H1 (cell line): Measurements from ENCODE around the gene COX5B. TPM values are rescaled to one million over a fixed set of nuclear protein-coding genes. Genes with fewer than 3 reads are reported as not detected.

ENCODE experiments used
- CTCF ChIA-PET: fragments of 300-600 bp; sonication (Branson Sonifier 250); formaldehyde crosslinking; loops from one replicate; lab custom pipeline; 2021; ENCODE audit not compliant: partially characterized antibody; lab: Charles Lee
- POLR2A ChIA-PET: fragments of 300-600 bp; sonication (Branson Sonifier 250); formaldehyde crosslinking; loops from one replicate; lab custom pipeline; 2021; ENCODE audit warnings: inconsistent platforms; ENCODE audit not compliant: partially characterized antibody; lab: Charles Lee
- DNase-seq, 2 experiments: peaks; one replicate each; pipeline versions ENCODE4 v3.0.0 to v3.0.0-alpha.2; 2010 to 2022; ENCODE audit warnings: low spot score in 2 of 2, low read depth in 1 of 2, mixed read lengths in 1 of 2
- FAIRE-seq: peaks from 2 replicates; lab custom pipeline; 2011; peaks lifted over from hg19 to GRCh38; lab: Jason Lieb, UNC
- H2AFZ ChIP-seq: 2 replicates; pipeline ENCODE4 v1.8.1; 2012; ENCODE audit warnings: low read length, inconsistent platforms
- H2AK5ac ChIP-seq: 2 replicates; pipeline ENCODE4 v1.6.1; 2013; ENCODE audit warnings: low read depth, low read length
- H2BK120ac ChIP-seq: replicated peaks from 2 replicates; pipeline ENCODE3; 2013; ENCODE audit warnings: low read depth, low read length, inconsistent platforms
- H2BK12ac ChIP-seq: 2 replicates; pipeline ENCODE4 v1.6.1; 2013; ENCODE audit warnings: low read depth, low read length
- H2BK15ac ChIP-seq: 2 replicates; pipeline ENCODE4 v1.6.1; 2013; ENCODE audit warnings: low read length
- H2BK20ac ChIP-seq: 2 replicates; pipeline ENCODE4 v1.6.1; 2013; ENCODE audit warnings: low read length
- H2BK5ac ChIP-seq: 2 replicates; pipeline ENCODE4 v1.6.1; 2013; ENCODE audit warnings: low read depth, low read length
- H3K14ac ChIP-seq: 2 replicates; pipeline ENCODE4 v1.6.1; 2013; ENCODE audit warnings: inconsistent platforms; ENCODE audit not compliant: insufficient read length
- H3K18ac ChIP-seq: 2 replicates; pipeline ENCODE4 v1.6.1; 2013; ENCODE audit warnings: low read length; ENCODE audit errors: extremely low read depth
- H3K23ac ChIP-seq: 2 replicates; pipeline ENCODE4 v1.6.1; 2013; ENCODE audit warnings: inconsistent platforms; ENCODE audit not compliant: insufficient read length
- H3K23me2 ChIP-seq: 2 replicates; pipeline ENCODE4 v1.6.1; 2013; ENCODE audit warnings: low read depth, low read length
- H3K27ac ChIP-seq: 2 replicates; pipeline ENCODE4 v1.6.1; 2011; ENCODE audit warnings: low read depth, low read length, inconsistent platforms
- H3K27me3 ChIP-seq, 4 experiments: replicated peaks in 1 of 4; 1 replicate in 1 of 4; 2 replicates in 3 of 4; pipeline versions ENCODE4 v1.6.1 to v1.8.1; 2011 to 2013; ENCODE audit warnings: low read length in 3 of 4, mild to moderate bottlenecking in 3 of 4, inconsistent platforms in 2 of 4, mixed read lengths in 2 of 4, moderate library complexity in 1 of 4; ENCODE audit not compliant: control insufficient read depth in 3 of 4, insufficient read depth in 3 of 4; ENCODE audit errors: extremely low read depth in 1 of 4
- H3K36me3 ChIP-seq, 4 experiments: 2 replicates each; pipeline versions ENCODE4 v1.6.1 to v1.8.1; 2011 to 2013; ENCODE audit warnings: mild to moderate bottlenecking in 4 of 4, low read length in 3 of 4, moderate library complexity in 2 of 4, control low read depth in 1 of 4, inconsistent platforms in 1 of 4; ENCODE audit not compliant: insufficient read depth in 4 of 4, control insufficient read depth in 2 of 4
- H3K4ac ChIP-seq: replicated peaks from 2 replicates; pipeline ENCODE3; 2013; ENCODE audit warnings: low read length, low read depth, mixed read lengths, inconsistent platforms; ENCODE audit not compliant: insufficient read length
- H3K4me1 ChIP-seq, 4 experiments: replicated peaks in 1 of 4; 1 replicate in 1 of 4; 2 replicates in 3 of 4; pipeline versions ENCODE4 v1.6.1 to v1.8.1; 2011 to 2013; ENCODE audit warnings: low read length in 3 of 4, inconsistent platforms in 2 of 4, mixed read lengths in 1 of 4; ENCODE audit not compliant: insufficient read depth in 4 of 4, control insufficient read depth in 3 of 4
- H3K4me2 ChIP-seq, 2 experiments: 2 replicates each; pipeline versions ENCODE4 v1.6.1 to v1.8.1; 2011 to 2013; ENCODE audit warnings: low read depth in 2 of 2, low read length in 2 of 2, control low read depth in 1 of 2, inconsistent platforms in 1 of 2, mild to moderate bottlenecking in 1 of 2; ENCODE audit not compliant: insufficient read depth in 1 of 2
- H3K4me3 ChIP-seq, 4 experiments: fragments of 200-600, 300-600 bp in 1 of 4; sonication (generic), shearing (Covaris generic), sonication (Bioruptor Twin) in 1 of 4; 2 replicates each; pipeline versions ENCODE4 v1.5.1 to v1.8.1; 2011 to 2016; ENCODE audit warnings: low read length in 4 of 4, low read depth in 3 of 4, control low read depth in 2 of 4, inconsistent platforms in 2 of 4, mild to moderate bottlenecking in 2 of 4, mixed read lengths in 1 of 4, moderate library complexity in 1 of 4; ENCODE audit not compliant: insufficient read depth in 2 of 4; ENCODE audit errors: extremely low read depth in 1 of 4
- H3K56ac ChIP-seq: replicated peaks from 2 replicates; pipeline ENCODE3; 2013; ENCODE audit warnings: low read depth, mild to moderate bottlenecking, mixed read lengths, low read length, inconsistent platforms; ENCODE audit not compliant: insufficient read length
- H3K79me1 ChIP-seq: 2 replicates; pipeline ENCODE4 v1.6.1; 2013; ENCODE audit warnings: low read depth, low read length, control low read depth
- H3K79me2 ChIP-seq, 2 experiments: 2 replicates each; pipeline versions ENCODE4 v1.6.1 to v1.8.1; 2012 to 2013; ENCODE audit warnings: low read length in 2 of 2, mild to moderate bottlenecking in 2 of 2, inconsistent platforms in 1 of 2; ENCODE audit not compliant: insufficient read depth in 2 of 2, control insufficient read depth in 1 of 2
- H3K9ac ChIP-seq, 4 experiments: replicated peaks in 1 of 4; 1 replicate in 1 of 4; 2 replicates in 3 of 4; pipeline versions ENCODE4 v1.6.1 to v1.8.1; 2011 to 2013; ENCODE audit warnings: low read depth in 3 of 4, low read length in 3 of 4, control low read depth in 2 of 4, mild to moderate bottlenecking in 2 of 4, moderate library complexity in 2 of 4, inconsistent platforms in 1 of 4; ENCODE audit errors: extremely low read depth in 1 of 4
- H3K9me3 ChIP-seq, 2 experiments: 2 replicates each; pipeline versions ENCODE4 v1.6.1 to v1.8.1; 2012 to 2013; ENCODE audit warnings: mild to moderate bottlenecking in 2 of 2, moderate library complexity in 2 of 2, control low read depth in 1 of 2, inconsistent platforms in 1 of 2, low read depth in 1 of 2, low read length in 1 of 2, mixed read lengths in 1 of 2; ENCODE audit not compliant: insufficient read depth in 2 of 2
- H4K20me1 ChIP-seq, 2 experiments: replicated peaks in 1 of 2; 2 replicates each; pipeline versions ENCODE3 to v1.8.1; 2011 to 2013; ENCODE audit warnings: inconsistent platforms in 2 of 2, low read length in 2 of 2, mild to moderate bottlenecking in 1 of 2; ENCODE audit not compliant: insufficient read depth in 2 of 2, control insufficient read depth in 1 of 2
- H4K5ac ChIP-seq: 2 replicates; pipeline ENCODE4 v1.6.1; 2013; ENCODE audit warnings: low read length, low read depth, mixed read lengths, inconsistent platforms; ENCODE audit not compliant: insufficient read length
- H4K8ac ChIP-seq: 2 replicates; pipeline ENCODE4 v1.8.0; 2013; ENCODE audit warnings: mild to moderate bottlenecking, moderate library complexity, low read length, inconsistent platforms; ENCODE audit not compliant: insufficient read depth; ENCODE audit errors: extremely low read depth
- H4K91ac ChIP-seq: replicated peaks from 2 replicates; pipeline ENCODE3; 2013; ENCODE audit warnings: low read length, mixed read lengths, inconsistent platforms; ENCODE audit not compliant: insufficient read length
- ATF2 ChIP-seq: IDR thresholded peaks from 2 replicates; pipeline ENCODE4 v1.6.1; 2012; ENCODE audit warnings: low read length, inconsistent platforms
- BACH1 ChIP-seq: IDR thresholded peaks from 2 replicates; pipeline ENCODE4 v1.6.1; 2012; ENCODE audit warnings: low read length, improper control_type of control experiment
- CBX5 ChIP-seq: fragments of 300-800, 300-1000 bp; sonication (generic); IDR thresholded peaks from 2 replicates; pipeline ENCODE4 v1.7.1; 2016; ENCODE audit warnings: antibody characterized with exemption, low read length, low read depth
- CHD1 ChIP-seq: IDR thresholded peaks from 2 replicates; pipeline ENCODE4 v1.6.1; 2012; ENCODE audit warnings: low read depth, low read length, improper control_type of control experiment
- MAX ChIP-seq: IDR thresholded peaks from 2 replicates; pipeline ENCODE4 v1.6.1; 2012; ENCODE audit warnings: inconsistent platforms
- POU5F1 ChIP-seq: IDR thresholded peaks from 2 replicates; pipeline ENCODE4 v1.6.1; 2011; ENCODE audit warnings: low read depth, mild to moderate bottlenecking, low read length, moderate library complexity
- RBBP5 ChIP-seq: IDR thresholded peaks from 2 replicates; pipeline ENCODE4 v1.7.1; 2012; ENCODE audit warnings: low read depth, mild to moderate bottlenecking, inconsistent platforms, low read length, moderate library complexity, borderline replicate concordance
- SIN3A ChIP-seq, 2 experiments: IDR thresholded peaks in 1 of 2; conservative IDR thresholded peaks in 1 of 2; 2 replicates each; pipeline ENCODE4 v1.6.1; 2011 to 2012; ENCODE audit warnings: low read length in 2 of 2, improper control_type of control experiment in 1 of 2, low read depth in 1 of 2, mild to moderate bottlenecking in 1 of 2
- SIRT6 ChIP-seq: IDR thresholded peaks from one replicate; pipeline ENCODE4 v1.7.1; 2012; ENCODE audit warnings: low read length, inconsistent platforms
- TAF7 ChIP-seq: optimal IDR thresholded peaks from 2 replicates; pipeline ENCODE3; 2011; ENCODE audit warnings: low read depth, mild to moderate bottlenecking, inconsistent platforms, low read length, moderate library complexity, borderline replicate concordance
- TCF12 ChIP-seq: IDR thresholded peaks from 2 replicates; pipeline ENCODE4 v1.6.1; 2011; ENCODE audit warnings: low read depth, mild to moderate bottlenecking, low read length
- WGBS, 2 experiments: shearing (Covaris generic) in 1 of 2; methylation state at CpG; one replicate each; pipeline versions ENCODE4 v1.1.6 to v1.1.7; 2013 to 2015; ENCODE audit warnings: low lambda C conversion rate in 2 of 2, mixed read lengths in 2 of 2, inconsistent platforms in 1 of 2, low coverage in 1 of 2, missing lambda C conversion rate in 1 of 2; ENCODE audit not compliant: insufficient replicate concordance in 2 of 2, insufficient coverage in 1 of 2, insufficient read length in 1 of 2; ENCODE audit errors: extremely low coverage in 1 of 2, missing lambda C conversion rate in 1 of 2; 5-methylcytosine and 5-hydroxymethylcytosine counted together
- polyA plus RNA-seq, 7 experiments: library from polyadenylated mRNA; depleted of rRNA in 3 of 7; stranded (reverse) in 5 of 7; unstranded in 2 of 7; fragments of >200 nt in 5 of 7; fragments of 200-250 nt in 2 of 7; gene quantifications; 1 replicate in 5 of 7; 2 replicates in 1 of 7; 4 replicates in 1 of 7; pipeline versions ENCODE4 v1.2.1 to v1.2.3, GENCODE V29; 2011 to 2013; ENCODE audit warnings: missing spikeins in 2 of 7, mixed read lengths in 2 of 7
- total RNA-seq: library from RNA; stranded (reverse); fragmentation: NEBNext Ultra II Directional; extraction: Animal tissue kit (Norgen Biotek cat#: 25700); gene quantifications from 2 replicates; pipeline ENCODE4 v1.2.1, GENCODE V29; 2021

COX5B gene
- total and polyA plus RNA-seq, 2 of the 8 experiments (the other 6 are each of a cell fraction or from before 2014, with no cell fraction given), result 233 to 468 TPM

GRCh38 chr2:97675430-97676113, 29.7 kb downstream of the COX5B start:
- H2BK5ac ChIP-seq, result no peak overlapping the region
- no peaks in the 10 kb centered on the region for H3K79me2 ChIP-seq
- H2BK15ac ChIP-seq, result no peak overlapping the region
- H4K20me1 ChIP-seq, result no peaks in the 10 kb centered on the region
- no peak overlapping the region for H3K4ac ChIP-seq
- no peak overlapping the region for H2BK12ac ChIP-seq
- no peak overlapping the region for H2BK120ac ChIP-seq
- no peak overlapping the region for H2AK5ac ChIP-seq
- no peak overlapping the region for H4K8ac ChIP-seq
- no peaks in the 10 kb centered on the region for H3K79me1 ChIP-seq
- H3K36me3 ChIP-seq, result no peaks in the 10 kb centered on the region
- WGBS, 2 experiments, result 80% methylated on average over 5 of the region's 5 CpGs; no CpG with 5 or more reads in 1 of the 2 experiments
- no peak overlapping the region for H2AFZ ChIP-seq
- no peak overlapping the region for H4K91ac ChIP-seq
- H3K27me3 ChIP-seq, result no peaks in the 10 kb centered on the region
- no peak overlapping the region for H4K5ac ChIP-seq
- ChIA-PET POLR2A (interaction anchor here (1.1 to 2.4 kb wide), 2 partner anchors 11 to 13 kb away, joined by 3 to 11 read pairs; no protein-coding TSS in a partner anchor), CTCF (interaction anchor here (1.1 to 4.5 kb wide), 4 partner anchors 12 to 29 kb away, joined by 3 to 35 read pairs (median 12); partner anchors contain the start of genes ACTR1B and COX5B)
- 0 out of 7 replicates have a peak, but pooled peaks cover 0 to 3% (median under 1%) of the 10 kb centered on the region in 4 experiments for H3K4me1 ChIP-seq
- H3K9me3 ChIP-seq, result peaks cover 2 to 4% of the 10 kb centered on the region in 2 experiments; a peak in 1 of 4 replicates
- no peak overlapping the region for H3K27ac ChIP-seq
- no peak overlapping the region for H3K23ac ChIP-seq
- no peak overlapping the region for H3K56ac ChIP-seq
- FAIRE-seq (no peak), DNase-seq (no peak)
- H2BK20ac ChIP-seq, result no peak overlapping the region
- no peak overlapping the region for H3K9ac ChIP-seq
- no peak overlapping the region for H3K14ac ChIP-seq
- H3K4me3 ChIP-seq, result no peak overlapping the region
- no peak overlapping the region for H3K4me2 ChIP-seq
- H3K23me2 ChIP-seq, result no peaks in the 10 kb centered on the region
- no peak overlapping the region for H3K18ac ChIP-seq
- no peak for TF ChIP-seq CHD1
- TF ChIP-seq TCF12, result no peak
- TF ChIP-seq RBBP5, result no peak
- no peak for TF ChIP-seq SIN3A (conservative IDR thresholded peaks at IDR 0.05 in 1 of 2, IDR thresholded peaks at IDR 0.05 in 1 of 2; ENCODE audit: low read depth in 1 of 2, low read length in 2 of 2)
- no peak for TF ChIP-seq TAF7
- TF ChIP-seq CBX5, result no peak
- TF ChIP-seq POU5F1, result no peak
- TF ChIP-seq ATF2, result no peak
- no peak for TF ChIP-seq SIRT6
- TF ChIP-seq MAX, result no peak
- no peak for TF ChIP-seq BACH1
